Fibroblast of the aortic adventitia (primary cell): ENCODE data around the gene FAM237A. TPM values are rescaled to one million over a fixed set of nuclear protein-coding genes. Genes with fewer than 3 reads are reported as not detected.

Experiments
- total RNA-seq: library from RNA; depleted of rRNA; stranded (reverse); fragments of >200 nt; gene quantifications from 2 replicates; pipeline ENCODE4 v1.2.3, GENCODE V29; 2012; ENCODE audit warnings: low replicate concordance

Gene FAM237A
- total RNA-seq, 1 donor = not detected

Other genes starting within 250 kb of the FAM237A start
- 1.9 and 7.8 TPM in 2 replicates for gene ADAM23, start 199.0 kb upstream of the FAM237A start, total RNA-seq
- gene DYTN, start 75.9 kb downstream of the FAM237A start, total RNA-seq = not detected in 2 replicates
- gene MDH1B, start 122.8 kb downstream of the FAM237A start, total RNA-seq = 0.81 and 15.1 TPM in 2 replicates
- gene FASTKD2, start 123.1 kb downstream of the FAM237A start, total RNA-seq = 36.4 and 56.1 TPM in 2 replicates